K562 (cell line): ENCODE data around the gene CPZ. TPM values are rescaled to one million over a fixed set of nuclear protein-coding genes. Genes with fewer than 3 reads are reported as not detected.

Experiments used
- KHSRP ChIP-seq: fragments of 450-650 bp; IDR thresholded peaks from 2 replicates; pipeline ENCODE4 v1.6.1; 2017
- polyA plus RNA-seq, 8 experiments: library from polyadenylated mRNA; depleted of rRNA in 4 of 8; stranded (reverse) in 5 of 8; unstranded in 3 of 8; fragments of >200 nt; fragmentation: Nextera tagmentation in 2 of 8; fragmentation: Illumina TruSeq in 1 of 8; extraction: Ambion mirVana in 2 of 8; extraction: Trizol in 1 of 8; gene quantifications; 2 replicates each; pipeline versions ENCODE4 v1.2.1 to v1.2.3, GENCODE V29; 2011 to 2014; ENCODE audit warnings: inconsistent platforms in 1 of 8, missing spikeins in 1 of 8
- total RNA-seq, 7 experiments: library from RNA; depleted of rRNA in 6 of 7; stranded (reverse); fragments of >200 nt in 6 of 7; fragmentation: Illumina TruSeq in 2 of 7; extraction: Trizol in 2 of 7; gene quantifications; 2 replicates each; pipeline versions ENCODE4 v1.2.1 to v1.2.3, GENCODE V29; 2011 to 2021; ENCODE audit warnings: low replicate concordance in 1 of 7
- TF ChIP-seq, protein P1 (sequence below): fragments of 450-650 bp; IDR thresholded peaks from 2 replicates; pipeline ENCODE4 v1.6.1; 2016; ENCODE audit warnings: mild to moderate bottlenecking, moderate library complexity
- TF ChIP-seq, protein P2 (sequence below): fragments of 450-650 bp; formaldehyde crosslinking; conservative IDR thresholded peaks from 2 replicates; pipeline ENCODE4 v1.4.0; 2022; ENCODE audit warnings: mild to moderate bottlenecking, missing genetic modification characterization

Gene CPZ
- total and polyA plus RNA-seq, 9 of the 15 experiments (the other 6 are each of a cell fraction or from before 2014, with no cell fraction given) = 0.06 to 2.2 (median 1.2) TPM; not detected in 1

DNA sequence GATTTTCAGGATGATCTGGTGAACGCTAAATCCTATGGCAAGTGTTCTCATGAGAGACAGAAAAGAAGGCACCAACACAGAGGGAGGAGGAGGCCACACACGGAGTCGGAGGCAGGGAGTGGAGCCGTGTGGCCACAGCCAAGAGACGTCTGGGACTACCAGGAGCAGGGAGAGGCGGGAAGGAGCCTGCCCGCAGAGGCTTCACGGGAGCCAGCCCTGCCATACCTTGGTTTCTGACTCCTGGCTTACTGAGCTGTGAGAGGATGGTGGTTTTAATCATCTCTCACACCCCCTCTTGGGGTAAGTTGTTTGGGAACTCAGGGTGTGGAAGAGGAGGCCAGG lies 45.8 kb upstream of the CPZ start (continued):
- TF ChIP-seq, protein P1, sequence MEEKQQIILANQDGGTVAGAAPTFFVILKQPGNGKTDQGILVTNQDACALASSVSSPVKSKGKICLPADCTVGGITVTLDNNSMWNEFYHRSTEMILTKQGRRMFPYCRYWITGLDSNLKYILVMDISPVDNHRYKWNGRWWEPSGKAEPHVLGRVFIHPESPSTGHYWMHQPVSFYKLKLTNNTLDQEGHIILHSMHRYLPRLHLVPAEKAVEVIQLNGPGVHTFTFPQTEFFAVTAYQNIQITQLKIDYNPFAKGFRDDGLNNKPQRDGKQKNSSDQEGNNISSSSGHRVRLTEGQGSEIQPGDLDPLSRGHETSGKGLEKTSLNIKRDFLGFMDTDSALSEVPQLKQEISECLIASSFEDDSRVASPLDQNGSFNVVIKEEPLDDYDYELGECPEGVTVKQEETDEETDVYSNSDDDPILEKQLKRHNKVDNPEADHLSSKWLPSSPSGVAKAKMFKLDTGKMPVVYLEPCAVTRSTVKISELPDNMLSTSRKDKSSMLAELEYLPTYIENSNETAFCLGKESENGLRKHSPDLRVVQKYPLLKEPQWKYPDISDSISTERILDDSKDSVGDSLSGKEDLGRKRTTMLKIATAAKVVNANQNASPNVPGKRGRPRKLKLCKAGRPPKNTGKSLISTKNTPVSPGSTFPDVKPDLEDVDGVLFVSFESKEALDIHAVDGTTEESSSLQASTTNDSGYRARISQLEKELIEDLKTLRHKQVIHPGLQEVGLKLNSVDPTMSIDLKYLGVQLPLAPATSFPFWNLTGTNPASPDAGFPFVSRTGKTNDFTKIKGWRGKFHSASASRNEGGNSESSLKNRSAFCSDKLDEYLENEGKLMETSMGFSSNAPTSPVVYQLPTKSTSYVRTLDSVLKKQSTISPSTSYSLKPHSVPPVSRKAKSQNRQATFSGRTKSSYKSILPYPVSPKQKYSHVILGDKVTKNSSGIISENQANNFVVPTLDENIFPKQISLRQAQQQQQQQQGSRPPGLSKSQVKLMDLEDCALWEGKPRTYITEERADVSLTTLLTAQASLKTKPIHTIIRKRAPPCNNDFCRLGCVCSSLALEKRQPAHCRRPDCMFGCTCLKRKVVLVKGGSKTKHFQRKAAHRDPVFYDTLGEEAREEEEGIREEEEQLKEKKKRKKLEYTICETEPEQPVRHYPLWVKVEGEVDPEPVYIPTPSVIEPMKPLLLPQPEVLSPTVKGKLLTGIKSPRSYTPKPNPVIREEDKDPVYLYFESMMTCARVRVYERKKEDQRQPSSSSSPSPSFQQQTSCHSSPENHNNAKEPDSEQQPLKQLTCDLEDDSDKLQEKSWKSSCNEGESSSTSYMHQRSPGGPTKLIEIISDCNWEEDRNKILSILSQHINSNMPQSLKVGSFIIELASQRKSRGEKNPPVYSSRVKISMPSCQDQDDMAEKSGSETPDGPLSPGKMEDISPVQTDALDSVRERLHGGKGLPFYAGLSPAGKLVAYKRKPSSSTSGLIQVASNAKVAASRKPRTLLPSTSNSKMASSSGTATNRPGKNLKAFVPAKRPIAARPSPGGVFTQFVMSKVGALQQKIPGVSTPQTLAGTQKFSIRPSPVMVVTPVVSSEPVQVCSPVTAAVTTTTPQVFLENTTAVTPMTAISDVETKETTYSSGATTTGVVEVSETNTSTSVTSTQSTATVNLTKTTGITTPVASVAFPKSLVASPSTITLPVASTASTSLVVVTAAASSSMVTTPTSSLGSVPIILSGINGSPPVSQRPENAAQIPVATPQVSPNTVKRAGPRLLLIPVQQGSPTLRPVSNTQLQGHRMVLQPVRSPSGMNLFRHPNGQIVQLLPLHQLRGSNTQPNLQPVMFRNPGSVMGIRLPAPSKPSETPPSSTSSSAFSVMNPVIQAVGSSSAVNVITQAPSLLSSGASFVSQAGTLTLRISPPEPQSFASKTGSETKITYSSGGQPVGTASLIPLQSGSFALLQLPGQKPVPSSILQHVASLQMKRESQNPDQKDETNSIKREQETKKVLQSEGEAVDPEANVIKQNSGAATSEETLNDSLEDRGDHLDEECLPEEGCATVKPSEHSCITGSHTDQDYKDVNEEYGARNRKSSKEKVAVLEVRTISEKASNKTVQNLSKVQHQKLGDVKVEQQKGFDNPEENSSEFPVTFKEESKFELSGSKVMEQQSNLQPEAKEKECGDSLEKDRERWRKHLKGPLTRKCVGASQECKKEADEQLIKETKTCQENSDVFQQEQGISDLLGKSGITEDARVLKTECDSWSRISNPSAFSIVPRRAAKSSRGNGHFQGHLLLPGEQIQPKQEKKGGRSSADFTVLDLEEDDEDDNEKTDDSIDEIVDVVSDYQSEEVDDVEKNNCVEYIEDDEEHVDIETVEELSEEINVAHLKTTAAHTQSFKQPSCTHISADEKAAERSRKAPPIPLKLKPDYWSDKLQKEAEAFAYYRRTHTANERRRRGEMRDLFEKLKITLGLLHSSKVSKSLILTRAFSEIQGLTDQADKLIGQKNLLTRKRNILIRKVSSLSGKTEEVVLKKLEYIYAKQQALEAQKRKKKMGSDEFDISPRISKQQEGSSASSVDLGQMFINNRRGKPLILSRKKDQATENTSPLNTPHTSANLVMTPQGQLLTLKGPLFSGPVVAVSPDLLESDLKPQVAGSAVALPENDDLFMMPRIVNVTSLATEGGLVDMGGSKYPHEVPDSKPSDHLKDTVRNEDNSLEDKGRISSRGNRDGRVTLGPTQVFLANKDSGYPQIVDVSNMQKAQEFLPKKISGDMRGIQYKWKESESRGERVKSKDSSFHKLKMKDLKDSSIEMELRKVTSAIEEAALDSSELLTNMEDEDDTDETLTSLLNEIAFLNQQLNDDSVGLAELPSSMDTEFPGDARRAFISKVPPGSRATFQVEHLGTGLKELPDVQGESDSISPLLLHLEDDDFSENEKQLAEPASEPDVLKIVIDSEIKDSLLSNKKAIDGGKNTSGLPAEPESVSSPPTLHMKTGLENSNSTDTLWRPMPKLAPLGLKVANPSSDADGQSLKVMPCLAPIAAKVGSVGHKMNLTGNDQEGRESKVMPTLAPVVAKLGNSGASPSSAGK = peak; percentile 38; the same call in 1 of the 2 replicates
- no peak for TF ChIP-seq KHSRP
- TF ChIP-seq, protein P2, sequence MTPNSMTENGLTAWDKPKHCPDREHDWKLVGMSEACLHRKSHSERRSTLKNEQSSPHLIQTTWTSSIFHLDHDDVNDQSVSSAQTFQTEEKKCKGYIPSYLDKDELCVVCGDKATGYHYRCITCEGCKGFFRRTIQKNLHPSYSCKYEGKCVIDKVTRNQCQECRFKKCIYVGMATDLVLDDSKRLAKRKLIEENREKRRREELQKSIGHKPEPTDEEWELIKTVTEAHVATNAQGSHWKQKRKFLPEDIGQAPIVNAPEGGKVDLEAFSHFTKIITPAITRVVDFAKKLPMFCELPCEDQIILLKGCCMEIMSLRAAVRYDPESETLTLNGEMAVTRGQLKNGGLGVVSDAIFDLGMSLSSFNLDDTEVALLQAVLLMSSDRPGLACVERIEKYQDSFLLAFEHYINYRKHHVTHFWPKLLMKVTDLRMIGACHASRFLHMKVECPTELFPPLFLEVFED = no peak
